CD4-positive, CD25-positive, alpha-beta regulatory T cell (primary cell): Measurements from ENCODE around the gene PPIL6. TPM values are rescaled to one million over a fixed set of nuclear protein-coding genes. Genes with fewer than 3 reads are reported as not detected.

Experiments used
- ATAC-seq, 2 donors: fragments of 150-1000 bp; cut with Tn5 transposase; one replicate each; pipeline ENCODE4 v1.10.0; 2021; ENCODE audit warnings: low read depth in 2 of 2, moderate number of reproducible peaks in 2 of 2, moderate library complexity in 1 of 2
- DNase-seq, 3 donors: peaks; one replicate each; pipeline versions ENCODE4 v3.0.0 to v3.0.0-alpha.2; 2012 to 2022; ENCODE audit warnings: mixed read lengths in 1 of 3
- H3K27ac ChIP-seq: one replicate; pipeline ENCODE4 v1.7.0; 2013; ENCODE audit warnings: mild to moderate bottlenecking, low read length; ENCODE audit not compliant: insufficient read depth, poor library complexity, severe bottlenecking
- H3K27me3 ChIP-seq: one replicate; pipeline ENCODE4 v1.7.0; 2013; ENCODE audit warnings: low read length; ENCODE audit not compliant: control insufficient read depth, insufficient read depth
- H3K36me3 ChIP-seq: one replicate; pipeline ENCODE4 v1.7.0; 2013; ENCODE audit warnings: mild to moderate bottlenecking, low read length, moderate library complexity; ENCODE audit not compliant: control insufficient read depth, insufficient read depth
- H3K4me1 ChIP-seq: 2 replicates; pipeline ENCODE4 v1.7.0; 2013; ENCODE audit warnings: mild to moderate bottlenecking, low read length; ENCODE audit not compliant: insufficient read depth, control insufficient read depth, poor library complexity, severe bottlenecking
- H3K4me3 ChIP-seq: one replicate; pipeline ENCODE4 v1.7.0; 2013; ENCODE audit warnings: low read depth, mild to moderate bottlenecking, low read length, moderate library complexity
- H3K9me3 ChIP-seq, 2 experiments: 1 replicate in 1 of 2; 2 replicates in 1 of 2; pipeline ENCODE4 v1.7.0; 2013; ENCODE audit warnings: low read length in 2 of 2, mild to moderate bottlenecking in 1 of 2, moderate library complexity in 1 of 2; ENCODE audit not compliant: control insufficient read depth in 2 of 2
- H3K27ac Mint-ChIP-seq, 3 donors: one replicate each; pipeline ENCODE4 v1.8.0; 2020 to 2022; ENCODE audit warnings: mild to moderate bottlenecking in 3 of 3, mixed read lengths in 3 of 3, moderate library complexity in 2 of 3
- H3K27me3 Mint-ChIP-seq: one replicate; pipeline ENCODE4 v1.8.0; 2022; ENCODE audit warnings: mild to moderate bottlenecking, mixed read lengths
- H3K36me3 Mint-ChIP-seq: one replicate; pipeline ENCODE4 v1.8.0; 2020; ENCODE audit warnings: mixed read lengths
- H3K4me1 Mint-ChIP-seq, 4 donors: one replicate each; pipeline ENCODE4 v1.8.0; 2020 to 2022; ENCODE audit warnings: mixed read lengths in 4 of 4, mild to moderate bottlenecking in 1 of 4
- H3K4me3 Mint-ChIP-seq, 4 donors: one replicate each; pipeline ENCODE4 v1.8.0; 2020 to 2022; ENCODE audit warnings: mild to moderate bottlenecking in 4 of 4, mixed read lengths in 4 of 4, moderate library complexity in 3 of 4
- H3K9me3 Mint-ChIP-seq, 7 donors: one replicate each; pipeline ENCODE4 v1.8.0; 2020 to 2022; ENCODE audit warnings: mixed read lengths in 7 of 7, mild to moderate bottlenecking in 3 of 7, moderate library complexity in 2 of 7
- polyA plus RNA-seq, 4 donors: library from polyadenylated mRNA; unstranded; fragments of 300-500 nt; fragmentation: Illumina TruSeq; gene quantifications; one replicate each; pipeline ENCODE4 v1.2.3, GENCODE V29; 2021
- total RNA-seq: library from RNA; stranded (reverse); gene quantifications from one replicate; pipeline ENCODE4 v1.2.3, GENCODE V29; 2022

PPIL6 gene
- total and polyA plus RNA-seq, 5 donors from 2014 or later: 0.24 to 0.91 (median 0.42) TPM

GRCh38 chr6:109383438-109383940 is 56.9 kb downstream of the PPIL6 start:
- H3K27me3 Mint-ChIP-seq: peaks cover 13% of the 10 kb centered on the region
- peaks cover 10% of the 10 kb centered on the region for H3K36me3 Mint-ChIP-seq
- no peaks in the 10 kb centered on the region for H3K9me3 Mint-ChIP-seq
- Histone ChIP-seq H3K4me1 (peaks cover 27% of the 10 kb centered on the region), H3K27ac (peak overlapping the region; percentile 95), H3K27me3 (no peaks in the 10 kb centered on the region), H3K36me3 (peaks cover under 1% of the 10 kb centered on the region), H3K9me3 (no peaks in the 10 kb centered on the region), H3K4me3 (peak overlapping the region; percentile 82)
- H3K4me1 Mint-ChIP-seq: peaks cover 6 to 28% (median 16%) of the 10 kb centered on the region in 4 donors
- no peak for DNase-seq
- no peak for ATAC-seq
- peak overlapping the region; percentile 96 to 100 (median 98) for H3K4me3 Mint-ChIP-seq
- H3K27ac Mint-ChIP-seq: peak overlapping the region in 2 of 3 donors; percentile 99 to 100

- Mint-ChIP-seq H3K36me3 (peaks cover 11% of the 10 kb centered on the region), H3K27ac (peak overlapping the region; percentile 99 to 100 (median 99)), H3K4me1 (peaks cover 9 to 34% (median 23%) of the 10 kb centered on the region in 4 donors), H3K9me3 (no peaks in the 10 kb centered on the region), H3K4me3 (peak overlapping the region; percentile 96 to 100 (median 98)), H3K27me3 (peaks cover 13% of the 10 kb centered on the region)
- peaks cover 32% of the 10 kb centered on the region for H3K4me1 ChIP-seq
- peak overlapping the region; percentile 95 for H3K27ac ChIP-seq
- DNase-seq (peak; percentile 86 to 98 (median 97)), ATAC-seq (peak; percentile 81 to 83)
- H3K4me3 ChIP-seq: peak overlapping the region; percentile 82
- H3K36me3 ChIP-seq: peaks cover 6% of the 10 kb centered on the region
- H3K9me3 ChIP-seq: no peaks in the 10 kb centered on the region
- no peaks in the 10 kb centered on the region for H3K27me3 ChIP-seq
Measured at GRCh38 chr6:109382576-109383437, 57.6 kb downstream of the PPIL6 start.

- Mint-ChIP-seq H3K36me3 (peaks cover 15% of the 10 kb centered on the region), H3K4me3 (peak within 1 kb of the TSS; percentile 96 to 100 (median 98)), H3K27ac (peak within 1 kb of the TSS; percentile 99 to 100 (median 99)), H3K27me3 (peaks cover 13% of the 10 kb centered on the region), H3K4me1 (peaks cover 15 to 43% (median 27%) of the 10 kb centered on the region in 4 donors), H3K9me3 (no peaks in the 10 kb centered on the region)
- Histone ChIP-seq H3K4me3 (peak within 1 kb of the TSS; percentile 97), H3K27ac (peak within 1 kb of the TSS; percentile 95), H3K4me1 (peaks cover 40% of the 10 kb centered on the region), H3K36me3 (peaks cover 15% of the 10 kb centered on the region), H3K27me3 (no peaks in the 10 kb centered on the region), H3K9me3 (no peaks in the 10 kb centered on the region)
- ATAC-seq: peak; percentile 68 to 72
- peak; percentile 92 to 97 (median 97) for DNase-seq
Measured at GRCh38 chr6:109381747-109382575, 58.5 kb downstream of the PPIL6 start, which contains the start of gene CD164. TSS of gene CD164 (minus strand) at chr6:109382467. CDS start at chr6:109382378, 89 bp downstream.

GRCh38 chr6:109381061-109381746 is 59.2 kb downstream of the PPIL6 start:
- no peaks in the 10 kb centered on the region for H3K9me3 ChIP-seq
- Mint-ChIP-seq H3K4me3 (peak overlapping the region; percentile 89 to 100 (median 98)), H3K9me3 (no peaks in the 10 kb centered on the region), H3K4me1 (peaks cover 20 to 50% (median 33%) of the 10 kb centered on the region in 4 donors), H3K27ac (peak overlapping the region; percentile 95 to 100 (median 98)), H3K27me3 (peaks cover 13% of the 10 kb centered on the region), H3K36me3 (peaks cover 20% of the 10 kb centered on the region)
- no peak for ATAC-seq
- H3K36me3 ChIP-seq: peaks cover 22% of the 10 kb centered on the region
- peak overlapping the region; percentile 95 for H3K27ac ChIP-seq
- DNase-seq: no peak
- H3K27me3 ChIP-seq: no peaks in the 10 kb centered on the region
- H3K4me3 ChIP-seq: peak overlapping the region; percentile 97
- H3K4me1 ChIP-seq: peaks cover 40% of the 10 kb centered on the region

- no peak for DNase-seq
- Mint-ChIP-seq H3K27me3 (peaks cover 13% of the 10 kb centered on the region), H3K4me3 (peak overlapping the region; percentile 89 to 100 (median 98)), H3K27ac (peak overlapping the region in 2 of 3 donors; percentile 79 to 100), H3K9me3 (no peaks in the 10 kb centered on the region), H3K36me3 (peaks cover 27% of the 10 kb centered on the region), H3K4me1 (peaks cover 30 to 59% (median 41%) of the 10 kb centered on the region in 4 donors)
- no peaks in the 10 kb centered on the region for H3K27me3 ChIP-seq
- peaks cover 43% of the 10 kb centered on the region for H3K4me1 ChIP-seq
- peaks cover 37% of the 10 kb centered on the region for H3K36me3 ChIP-seq
- H3K27ac ChIP-seq: peak overlapping the region; percentile 95
- no peak for ATAC-seq
- peak overlapping the region; percentile 97 for H3K4me3 ChIP-seq
- H3K9me3 ChIP-seq: no peaks in the 10 kb centered on the region
Measured at GRCh38 chr6:109379711-109380110, 60.7 kb downstream of the PPIL6 start.

- no peaks in the 10 kb centered on the region for H3K9me3 ChIP-seq
- H3K27me3 ChIP-seq: no peaks in the 10 kb centered on the region
- peaks cover 54% of the 10 kb centered on the region for H3K4me1 ChIP-seq
- H3K4me3 ChIP-seq: peak overlapping the region; percentile 97
- Mint-ChIP-seq H3K4me3 (peak overlapping the region; percentile 68 to 100 (median 86)), H3K9me3 (no peaks in the 10 kb centered on the region), H3K36me3 (peaks cover 44% of the 10 kb centered on the region), H3K27me3 (peaks cover 9% of the 10 kb centered on the region), H3K4me1 (peaks cover 48 to 72% (median 56%) of the 10 kb centered on the region in 4 donors), H3K27ac (peak overlapping the region in 2 of 3 donors; percentile 49 to 71)
- H3K27ac ChIP-seq: no peak overlapping the region
- DNase-seq: no peak
- no peak for ATAC-seq
- peaks cover 53% of the 10 kb centered on the region for H3K36me3 ChIP-seq
Measured at GRCh38 chr6:109377717-109378116, 62.7 kb downstream of the PPIL6 start.
